Ovary (tissue), 9 donors: ENCODE measurements around the gene DRAXIN. TPM values are rescaled to one million over a fixed set of nuclear protein-coding genes. Genes with fewer than 3 reads are reported as not detected.

Experiments
- DNase-seq, 5 donors: peaks; one replicate each; pipeline ENCODE4 v3.0.0-alpha.2; 2019 to 2020
- H3K27ac ChIP-seq, 2 donors: fragments of 200-600 bp; one replicate each; pipeline versions ENCODE4 v1.5.1 to v1.8.0; 2019 to 2022
- H3K27me3 ChIP-seq: fragments of 200-600 bp; one replicate; pipeline ENCODE4 v1.8.0; 2022
- H3K36me3 ChIP-seq: fragments of 200-600 bp; sonication (generic); one replicate; pipeline ENCODE4 v1.5.1; 2019
- H3K4me1 ChIP-seq: one replicate; pipeline ENCODE4 v1.8.1; 2013; ENCODE audit warnings: mild to moderate bottlenecking, moderate library complexity; ENCODE audit not compliant: insufficient read depth
- H3K4me3 ChIP-seq: fragments of 200-600 bp; sonication (generic); one replicate; pipeline ENCODE4 v1.5.1; 2017
- H3K9me3 ChIP-seq, 2 donors: fragments of 200-600 bp in 1 of 2; sonication (generic) in 1 of 2; one replicate each; pipeline versions ENCODE4 v1.5.1 to v1.8.1; 2013 to 2019; ENCODE audit warnings: mild to moderate bottlenecking in 1 of 2, moderate library complexity in 1 of 2
- EP300 ChIP-seq: sonication (generic); formaldehyde crosslinking; IDR thresholded peaks from one replicate; pipeline ENCODE4 v1.6.1; 2017; ENCODE audit warnings: antibody characterized with exemption
- POLR2A ChIP-seq: fragments of 450-650 bp; IDR thresholded peaks from one replicate; pipeline ENCODE4 v1.6.1; 2017; ENCODE audit warnings: antibody characterized with exemption, mild to moderate bottlenecking, moderate library complexity
- WGBS, 3 donors: extraction: QIAGEN DNeasy Blood & Tissue Kit in 1 of 3; methylation state at CpG; one replicate each; pipeline versions ENCODE4 v1.1.5 to v1.1.7; 2013 to 2017; 5-methylcytosine and 5-hydroxymethylcytosine counted together
- intact Hi-C, 4 donors: fragments of 100-400 bp; cut with DNase I; formaldehyde crosslinking; loops; one replicate each; pipeline versions ENCODE4 v1.11.0 to v1.15.1; 2022 to 2023
- polyA plus RNA-seq, 2 donors: library from polyadenylated mRNA; stranded (reverse); fragments of 200-250 nt in 1 of 2; fragments of 350-450 nt in 1 of 2; fragmentation: Illumina TruSeq in 1 of 2; extraction: RNeasy Lipid Tissue Mini Kit (QIAGEN cat#74804) in 1 of 2; gene quantifications; one replicate each; pipeline ENCODE4 v1.2.3, GENCODE V29; 2013 to 2014
- total RNA-seq, 7 donors: library from RNA; depleted of rRNA in 2 of 7; stranded (reverse); fragments of >200 nt in 2 of 7; fragmentation: NEBNext Ultra II Directional in 3 of 7; extraction: Animal tissue kit (Norgen Biotek cat#: 25700) in 3 of 7; gene quantifications; one replicate each; pipeline versions ENCODE4 v1.1.0 to v1.2.4, GENCODE V29; 2016 to 2023
- TF ChIP-seq, protein P1 (sequence below), 3 donors: fragments of 450-650 bp in 2 of 3; fragments of 200-600 bp in 1 of 3; IDR thresholded peaks; one replicate each; pipeline versions ENCODE4 v1.5.1 to v1.8.0; 2016 to 2022; ENCODE audit warnings: antibody characterized with exemption in 3 of 3, mild to moderate bottlenecking in 1 of 3
- donor health status: DM: no; HTN: no; CAD: no; lungs with moderate emphysema.
- donor health status: DM: no; HTN: no; CAD: no.
- donor health status: Bipolar disorder and iron deficiency.
- donor health status: DM: yes; HTN: yes; CAD: no.
- donor health status: DM: no; HTN: no; CAD: no.
- donor health status: DM: yes; HTN: yes; CAD: no.

Gene DRAXIN
- total and polyA plus RNA-seq, 9 donors: under 0.01 to 0.33 (median 0.05) TPM; not detected in 2

DNA sequence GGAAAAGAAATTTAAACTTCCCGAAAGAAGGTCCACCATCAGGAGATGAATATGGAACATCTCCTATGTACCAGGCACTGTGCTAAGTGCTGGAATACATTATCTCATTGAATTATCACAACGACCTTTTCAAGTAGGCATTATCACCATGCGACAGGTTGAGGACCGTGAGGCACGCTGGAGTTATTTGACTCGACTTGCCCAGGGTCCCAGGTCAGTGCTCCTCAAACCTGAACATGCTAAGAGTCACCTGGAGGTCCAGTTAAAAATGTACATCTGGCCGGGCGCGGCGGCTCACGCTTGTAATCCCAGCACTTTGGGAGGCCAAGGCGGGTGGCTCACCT is 28.5 kb downstream of the DRAXIN start:
- H3K27me3 ChIP-seq: no peaks in the 10 kb centered on the region
- no peaks in the 10 kb centered on the region for H3K9me3 ChIP-seq
- no peaks in the 10 kb centered on the region for H3K36me3 ChIP-seq
- no peak overlapping the region for H3K27ac ChIP-seq
- TF ChIP-seq POLR2A (no peak), EP300 (no peak)
- TF ChIP-seq, protein P1, sequence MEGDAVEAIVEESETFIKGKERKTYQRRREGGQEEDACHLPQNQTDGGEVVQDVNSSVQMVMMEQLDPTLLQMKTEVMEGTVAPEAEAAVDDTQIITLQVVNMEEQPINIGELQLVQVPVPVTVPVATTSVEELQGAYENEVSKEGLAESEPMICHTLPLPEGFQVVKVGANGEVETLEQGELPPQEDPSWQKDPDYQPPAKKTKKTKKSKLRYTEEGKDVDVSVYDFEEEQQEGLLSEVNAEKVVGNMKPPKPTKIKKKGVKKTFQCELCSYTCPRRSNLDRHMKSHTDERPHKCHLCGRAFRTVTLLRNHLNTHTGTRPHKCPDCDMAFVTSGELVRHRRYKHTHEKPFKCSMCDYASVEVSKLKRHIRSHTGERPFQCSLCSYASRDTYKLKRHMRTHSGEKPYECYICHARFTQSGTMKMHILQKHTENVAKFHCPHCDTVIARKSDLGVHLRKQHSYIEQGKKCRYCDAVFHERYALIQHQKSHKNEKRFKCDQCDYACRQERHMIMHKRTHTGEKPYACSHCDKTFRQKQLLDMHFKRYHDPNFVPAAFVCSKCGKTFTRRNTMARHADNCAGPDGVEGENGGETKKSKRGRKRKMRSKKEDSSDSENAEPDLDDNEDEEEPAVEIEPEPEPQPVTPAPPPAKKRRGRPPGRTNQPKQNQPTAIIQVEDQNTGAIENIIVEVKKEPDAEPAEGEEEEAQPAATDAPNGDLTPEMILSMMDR (IDR thresholded peaks at IDR 0.05): no peak
- intact Hi-C loops: loop anchor here in 2 of 4 donors (5.0 kb wide), 1 partner anchor 58 kb away; the partner anchor contains the start of gene FBXO6 (in 2 of the 2)
- no peak overlapping the region for H3K4me3 ChIP-seq
- no peaks in the 10 kb centered on the region for H3K4me1 ChIP-seq
- 61 to 71% (median 66%) methylated on average over 12 of the region's 12 CpGs for WGBS, 3 donors
- no peak for DNase-seq

DNA sequence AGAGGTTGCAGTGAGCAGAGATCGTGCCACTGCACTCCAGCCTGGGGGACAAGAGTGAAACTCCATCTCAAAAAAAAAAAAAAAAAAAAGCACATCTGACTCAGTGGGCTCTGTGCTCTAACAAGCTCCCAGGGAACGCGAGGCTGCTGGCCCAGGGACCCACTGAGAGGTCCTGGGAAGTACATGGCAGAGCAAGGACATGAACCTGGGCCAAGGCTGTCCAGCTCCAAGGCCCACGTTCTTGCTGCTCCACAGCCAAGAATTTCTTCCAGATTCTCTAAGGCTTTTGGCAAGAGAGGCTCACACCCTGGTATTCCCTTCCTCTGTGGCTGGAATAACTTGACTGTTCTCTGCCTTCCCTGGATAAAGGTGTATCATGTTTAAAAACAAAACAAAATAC is 29.0 kb downstream of the DRAXIN start:
- Histone ChIP-seq H3K27ac (no peak overlapping the region), H3K4me3 (no peak overlapping the region), H3K36me3 (no peaks in the 10 kb centered on the region), H3K4me1 (no peaks in the 10 kb centered on the region), H3K9me3 (no peaks in the 10 kb centered on the region), H3K27me3 (no peaks in the 10 kb centered on the region)
- 20 to 32% (median 29%) methylated on average over 4 of the region's 4 CpGs for WGBS, 3 donors
- DNase-seq: peak in 4 of 5 donors; percentile 48 to 71 (median 56)
- TF ChIP-seq POLR2A: no peak
- TF ChIP-seq, protein P1 (IDR thresholded peaks at IDR 0.05): no peak
- no peak for TF ChIP-seq EP300
- intact Hi-C loops: loop anchor here in 2 of 4 donors (5.0 kb wide), 1 partner anchor 58 kb away; the partner anchor contains the start of gene FBXO6 (in 2 of the 2)

DNA sequence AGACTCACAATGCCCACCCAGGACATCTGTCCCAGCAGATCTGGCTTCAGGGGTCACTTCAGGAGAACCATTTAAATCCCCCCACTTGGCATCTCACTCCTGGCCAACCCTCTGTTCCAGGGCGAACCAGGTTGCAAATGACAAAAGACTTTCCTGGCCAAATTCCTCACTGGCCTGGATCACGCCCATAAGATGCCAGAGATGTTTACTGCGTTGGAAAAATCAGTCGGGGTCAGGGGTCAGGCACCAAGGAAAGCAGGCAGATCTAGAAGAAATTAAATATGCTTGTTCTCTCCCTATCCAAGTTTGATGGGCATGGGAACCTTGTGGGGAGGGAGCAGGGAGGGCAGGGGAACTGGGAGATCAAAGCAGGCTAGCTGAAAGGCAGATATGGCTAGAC is 29.8 kb downstream of the DRAXIN start:
- Histone ChIP-seq H3K27ac (no peak overlapping the region), H3K27me3 (no peaks in the 10 kb centered on the region), H3K9me3 (no peaks in the 10 kb centered on the region), H3K4me1 (no peaks in the 10 kb centered on the region), H3K4me3 (no peak overlapping the region), H3K36me3 (no peaks in the 10 kb centered on the region)
- intact Hi-C loops: loop anchor here in 2 of 4 donors (5.0 kb wide), 1 partner anchor 59 kb away; the partner anchor contains the start of gene FBXO6 (in 2 of the 2)
- DNase-seq: no peak
- TF ChIP-seq, protein P1 (IDR thresholded peaks at IDR 0.05): no peak
- WGBS, 3 donors: 71 to 79% (median 71%) methylated on average over 4 of the region's 4 CpGs

DNA sequence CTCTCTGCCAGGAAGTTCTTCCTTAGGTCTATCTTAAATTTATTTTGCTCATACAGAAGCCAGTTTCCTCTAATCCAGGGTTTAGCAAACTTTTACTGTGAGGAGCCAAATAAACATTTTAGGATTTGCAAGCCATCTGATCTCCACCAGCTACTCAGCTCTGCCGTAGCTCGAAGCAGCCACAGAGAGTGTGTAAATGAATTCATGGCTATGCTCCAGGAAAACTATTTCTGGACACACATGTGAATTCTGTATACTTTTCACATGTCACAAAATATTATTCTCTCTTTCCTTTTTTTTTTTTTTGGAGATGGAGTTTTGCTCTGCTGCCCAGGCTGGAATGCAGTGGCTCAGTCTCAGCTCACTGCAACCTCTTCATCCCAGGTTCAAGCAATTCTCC is 31.0 kb downstream of the DRAXIN start:
- DNase-seq: no peak
- Histone ChIP-seq H3K4me1 (no peaks in the 10 kb centered on the region), H3K27ac (no peak overlapping the region), H3K27me3 (no peaks in the 10 kb centered on the region), H3K36me3 (no peaks in the 10 kb centered on the region), H3K4me3 (no peak overlapping the region), H3K9me3 (no peaks in the 10 kb centered on the region)
- intact Hi-C loops: loop anchor here in 2 of 4 donors (5.0 kb wide), 1 partner anchor 60 kb away; the partner anchor contains the start of gene FBXO6 (in 2 of the 2)
- WGBS, 3 donors: 25 to 39% (median 25%) methylated on average over 2 of the region's 2 CpGs
- TF ChIP-seq, protein P1 (IDR thresholded peaks at IDR 0.05): no peak
- TF ChIP-seq EP300 (no peak), POLR2A (no peak)
